H9 (cell line): ENCODE results near the gene C1QA. TPM values are rescaled to one million over a fixed set of nuclear protein-coding genes. Genes with fewer than 3 reads are reported as not detected.

Source experiments
- DNase-seq: peaks from one replicate; pipeline ENCODE4 v3.0.0-alpha.2; 2017
- H2AFZ ChIP-seq: one replicate; pipeline ENCODE4 v1.6.1; 2013; ENCODE audit warnings: mild to moderate bottlenecking, low read length, control low read depth, moderate library complexity
- H2AK5ac ChIP-seq: 2 replicates; pipeline ENCODE4 v1.6.1; 2013; ENCODE audit warnings: low read length, control low read depth, mixed read lengths; ENCODE audit not compliant: insufficient read length
- H2BK120ac ChIP-seq: one replicate; pipeline ENCODE4 v1.6.1; 2013; ENCODE audit warnings: low read depth, mild to moderate bottlenecking, low read length, control low read depth, inconsistent platforms; ENCODE audit not compliant: poor library complexity, severe bottlenecking
- H2BK12ac ChIP-seq: 2 replicates; pipeline ENCODE4 v1.6.1; 2013; ENCODE audit warnings: low read length, control low read depth, mixed read lengths, low read depth; ENCODE audit not compliant: insufficient read length
- H2BK15ac ChIP-seq: 2 replicates; pipeline ENCODE4 v1.6.1; 2013; ENCODE audit warnings: low read depth, low read length, control low read depth
- H2BK20ac ChIP-seq: one replicate; pipeline ENCODE4 v1.6.1; 2013; ENCODE audit warnings: low read depth, mild to moderate bottlenecking, low read length, control low read depth, inconsistent platforms; ENCODE audit not compliant: poor library complexity, severe bottlenecking
- H2BK5ac ChIP-seq: 2 replicates; pipeline ENCODE4 v1.6.1; 2013; ENCODE audit warnings: low read length, control low read depth, mixed read lengths; ENCODE audit not compliant: insufficient read length
- H3K14ac ChIP-seq: 2 replicates; pipeline ENCODE4 v1.6.1; 2013; ENCODE audit warnings: low read length, control low read depth; ENCODE audit not compliant: insufficient read depth
- H3K18ac ChIP-seq: 2 replicates; pipeline ENCODE4 v1.6.1; 2013; ENCODE audit warnings: low read depth, mild to moderate bottlenecking, mixed read lengths, low read length, control low read depth; ENCODE audit not compliant: insufficient read length
- H3K23ac ChIP-seq: 2 replicates; pipeline ENCODE4 v1.6.1; 2013; ENCODE audit warnings: low read length, control low read depth, mixed read lengths, low read depth; ENCODE audit not compliant: insufficient read length
- H3K23me2 ChIP-seq: 2 replicates; pipeline ENCODE4 v1.6.1; 2013; ENCODE audit warnings: low read depth, mild to moderate bottlenecking, mixed read lengths, low read length, control low read depth; ENCODE audit not compliant: insufficient read length, poor library complexity, severe bottlenecking
- H3K27ac ChIP-seq: 2 replicates; pipeline ENCODE4 v1.5.1; 2013; ENCODE audit warnings: low read length, control low read depth, mixed read lengths, low read depth; ENCODE audit not compliant: insufficient read length
- H3K27me3 ChIP-seq: 2 replicates; pipeline ENCODE4 v1.6.1; 2013; ENCODE audit warnings: low read length, control low read depth, inconsistent platforms; ENCODE audit not compliant: insufficient read depth
- H3K4ac ChIP-seq: 2 replicates; pipeline ENCODE4 v1.6.1; 2013; ENCODE audit warnings: low read depth, mild to moderate bottlenecking, control low read depth, inconsistent platforms, low read length, moderate library complexity
- H3K4me1 ChIP-seq: 2 replicates; pipeline ENCODE4 v1.6.1; 2013; ENCODE audit warnings: low read length, control low read depth, inconsistent platforms; ENCODE audit not compliant: insufficient read depth
- H3K4me2 ChIP-seq: 2 replicates; pipeline ENCODE4 v1.6.1; 2013; ENCODE audit warnings: low read length, control low read depth, mixed read lengths; ENCODE audit not compliant: insufficient read length, insufficient read depth
- H3K56ac ChIP-seq: 2 replicates; pipeline ENCODE4 v1.6.1; 2013; ENCODE audit warnings: low read depth, mild to moderate bottlenecking, mixed read lengths, low read length, control low read depth; ENCODE audit not compliant: insufficient read length
- H3K79me1 ChIP-seq: 2 replicates; pipeline ENCODE4 v1.6.1; 2013; ENCODE audit warnings: low read depth, mild to moderate bottlenecking, moderate library complexity, low read length, control low read depth, inconsistent platforms; ENCODE audit not compliant: insufficient read depth, poor library complexity, severe bottlenecking
- H3K79me2 ChIP-seq: 2 replicates; pipeline ENCODE4 v1.6.1; 2013; ENCODE audit warnings: low read length, control low read depth, inconsistent platforms; ENCODE audit not compliant: insufficient read depth
- H3K9ac ChIP-seq: 2 replicates; pipeline ENCODE4 v1.6.1; 2013; ENCODE audit warnings: low read length, control low read depth, mixed read lengths; ENCODE audit not compliant: insufficient read length; ENCODE audit errors: extremely low read depth
- H3K9me3 ChIP-seq: one replicate; pipeline ENCODE4 v1.6.1; 2013; ENCODE audit warnings: low read depth, low read length, inconsistent platforms; ENCODE audit not compliant: control insufficient read depth
- H3T11ph ChIP-seq: one replicate; pipeline ENCODE4 v1.6.1; 2013; ENCODE audit warnings: mild to moderate bottlenecking, low read length, control low read depth, inconsistent platforms
- H4K20me1 ChIP-seq: one replicate; pipeline ENCODE4 v1.6.1; 2013; ENCODE audit not compliant: control insufficient read depth, insufficient read length, insufficient read depth
- H4K5ac ChIP-seq: 2 replicates; pipeline ENCODE4 v1.6.1; 2013; ENCODE audit warnings: low read depth, mild to moderate bottlenecking, mixed read lengths, low read length, control low read depth; ENCODE audit not compliant: insufficient read length
- H4K8ac ChIP-seq: replicated peaks from 2 replicates; pipeline ENCODE4 v1.6.1; 2013; ENCODE audit warnings: low read length, control low read depth, mixed read lengths, low read depth; ENCODE audit not compliant: insufficient read length
- H4K91ac ChIP-seq: 2 replicates; pipeline ENCODE4 v1.6.1; 2013; ENCODE audit warnings: low read depth, mild to moderate bottlenecking, moderate library complexity, mixed read lengths, low read length, control low read depth; ENCODE audit not compliant: insufficient read length
- H3K27ac Mint-ChIP-seq, 3 experiments: 2 replicates in 2 of 3; 3 replicates in 1 of 3; pipeline ENCODE4 v1.8.0; 2020 to 2021; ENCODE audit warnings: mixed read lengths in 3 of 3, mild to moderate bottlenecking in 1 of 3, moderate library complexity in 1 of 3
- H3K27me3 Mint-ChIP-seq: 2 replicates; pipeline ENCODE4 v1.8.0; 2021; ENCODE audit warnings: low read depth, mild to moderate bottlenecking, moderate library complexity, mixed read lengths
- H3K36me3 Mint-ChIP-seq, 3 experiments: 2 replicates in 2 of 3; 3 replicates in 1 of 3; pipeline ENCODE4 v1.8.0; 2020 to 2021; ENCODE audit warnings: low read depth in 3 of 3, mixed read lengths in 3 of 3; ENCODE audit not compliant: insufficient read depth in 1 of 3
- H3K4me1 Mint-ChIP-seq, 2 experiments: 2 replicates each; pipeline ENCODE4 v1.8.0; 2020; ENCODE audit warnings: mixed read lengths in 2 of 2
- H3K4me3 Mint-ChIP-seq, 2 experiments: 2 replicates in 1 of 2; 3 replicates in 1 of 2; pipeline ENCODE4 v1.8.0; 2020 to 2021; ENCODE audit warnings: mild to moderate bottlenecking in 2 of 2, mixed read lengths in 2 of 2, moderate library complexity in 1 of 2
- H3K9me3 Mint-ChIP-seq, 2 experiments: 2 replicates in 1 of 2; 3 replicates in 1 of 2; pipeline ENCODE4 v1.8.0; 2020; ENCODE audit warnings: mild to moderate bottlenecking in 2 of 2, mixed read lengths in 2 of 2, moderate library complexity in 1 of 2
- WGBS: extraction: QIAGEN DNeasy Blood & Tissue Kit; methylation state at CpG from one replicate; pipeline ENCODE4 v1.1.7; 2013; ENCODE audit warnings: missing lambda C conversion rate, low lambda C conversion rate, mixed read lengths; ENCODE audit not compliant: insufficient read length; ENCODE audit errors: extremely low coverage; 5-methylcytosine and 5-hydroxymethylcytosine counted together
- total RNA-seq: library from RNA; stranded (reverse); gene quantifications from 2 replicates; pipeline ENCODE4 v1.2.1, GENCODE V29; 2021
- TF ChIP-seq, protein P1 (sequence below): fragments of 200-600 bp; sonication (generic); conservative IDR thresholded peaks from 3 replicates; pipeline ENCODE4 v1.8.0; 2021; ENCODE audit warnings: antibody characterized with exemption, mild to moderate bottlenecking

The C1QA gene
- total RNA-seq, 1 experiment from 2014 or later = not detected

- Histone ChIP-seq H2BK12ac (no peak overlapping the region), H3K23ac (no peak overlapping the region), H3K4ac (no peak overlapping the region), H4K5ac (no peak overlapping the region), H3K9me3 (no peaks in the 10 kb centered on the region), H3K27ac (no peak overlapping the region), H4K91ac (no peak overlapping the region), H2AFZ (no peak overlapping the region), H3K23me2 (no peaks in the 10 kb centered on the region), H3K4me1 (peaks cover 5% of the 10 kb centered on the region), H3K79me2 (no peaks in the 10 kb centered on the region), H4K8ac (no peak overlapping the region), H3K27me3 (no peaks in the 10 kb centered on the region), H3K56ac (no peak overlapping the region), H2BK20ac (no peak overlapping the region), H2BK5ac (no peak overlapping the region), H3K9ac (no peak overlapping the region), H2BK15ac (no peak overlapping the region), H2AK5ac (no peak overlapping the region), H2BK120ac (no peak overlapping the region), H3K14ac (no peak overlapping the region), H3K4me2 (no peak overlapping the region), H4K20me1 (no peaks in the 10 kb centered on the region), H3T11ph (no peak overlapping the region), H3K79me1 (no peaks in the 10 kb centered on the region), H3K18ac (no peak overlapping the region)
- Mint-ChIP-seq H3K9me3 (peaks cover 0 to 6% of the 10 kb centered on the region in 2 experiments; a peak in 1 of 5 replicates), H3K4me1 (peaks cover 58 to 70% of the 10 kb centered on the region in 2 experiments), H3K27me3 (peaks cover 7% of the 10 kb centered on the region), H3K4me3 (no peak overlapping the region; a peak in 2 of 5 replicates), H3K27ac (peak overlapping the region in 2 of 3 experiments; percentile 87 to 95; a peak in 3 of 7 replicates), H3K36me3 (no peaks in the 10 kb centered on the region)
- no CpG with 5 or more reads among the region's 11 CpGs for WGBS
- TF ChIP-seq, protein P1, sequence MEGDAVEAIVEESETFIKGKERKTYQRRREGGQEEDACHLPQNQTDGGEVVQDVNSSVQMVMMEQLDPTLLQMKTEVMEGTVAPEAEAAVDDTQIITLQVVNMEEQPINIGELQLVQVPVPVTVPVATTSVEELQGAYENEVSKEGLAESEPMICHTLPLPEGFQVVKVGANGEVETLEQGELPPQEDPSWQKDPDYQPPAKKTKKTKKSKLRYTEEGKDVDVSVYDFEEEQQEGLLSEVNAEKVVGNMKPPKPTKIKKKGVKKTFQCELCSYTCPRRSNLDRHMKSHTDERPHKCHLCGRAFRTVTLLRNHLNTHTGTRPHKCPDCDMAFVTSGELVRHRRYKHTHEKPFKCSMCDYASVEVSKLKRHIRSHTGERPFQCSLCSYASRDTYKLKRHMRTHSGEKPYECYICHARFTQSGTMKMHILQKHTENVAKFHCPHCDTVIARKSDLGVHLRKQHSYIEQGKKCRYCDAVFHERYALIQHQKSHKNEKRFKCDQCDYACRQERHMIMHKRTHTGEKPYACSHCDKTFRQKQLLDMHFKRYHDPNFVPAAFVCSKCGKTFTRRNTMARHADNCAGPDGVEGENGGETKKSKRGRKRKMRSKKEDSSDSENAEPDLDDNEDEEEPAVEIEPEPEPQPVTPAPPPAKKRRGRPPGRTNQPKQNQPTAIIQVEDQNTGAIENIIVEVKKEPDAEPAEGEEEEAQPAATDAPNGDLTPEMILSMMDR = no peak
- DNase-seq = no peak
Measured at GRCh38 chr1:22628698-22629444, 7.6 kb upstream of the C1QA start.
